ENCODE measurements around the gene CAD.
"Not testable (repeated sequence)": the region's sequence is repeated elsewhere in the genome, so short reads cannot be mapped to it uniquely, and the experiment has no call there.

Gene CAD

GRCh38 chr2:27217173-27218121 lies at the start of gene CAD:
TSS of gene CAD (plus strand) at chr2:27217369. CDS start at chr2:27217552, 183 bp downstream.
- DNase-seq (ENCODE audit: low read depth): peak; percentile 78

GRCh38 chr2:27170581-27171337 lies 46.4 kb upstream of the CAD start:
- DNase-seq (ENCODE audit: low read depth): no peak

DNA sequence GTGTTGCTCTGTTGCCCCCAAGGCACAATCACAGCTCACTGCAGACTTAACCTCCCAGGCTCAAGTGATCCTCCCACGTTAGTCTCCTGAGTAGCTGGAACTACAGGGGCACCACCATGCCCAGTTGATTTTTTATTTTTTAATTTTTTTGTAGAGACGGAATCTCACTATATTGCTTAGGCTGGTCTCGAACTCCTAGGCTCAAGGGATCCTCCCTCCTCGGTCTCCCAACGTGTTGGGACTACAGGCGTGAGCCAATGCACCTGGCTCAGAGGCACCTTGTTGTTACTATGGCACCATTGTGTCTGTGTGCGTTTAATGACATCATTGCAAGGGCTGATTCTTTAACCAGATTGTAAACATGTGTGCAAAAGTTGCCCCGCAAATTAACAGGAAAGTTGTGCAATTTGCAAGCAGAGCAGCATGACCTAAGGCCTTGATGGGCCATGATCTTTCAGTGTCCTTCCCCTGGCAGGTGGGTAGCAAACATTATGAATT lies 45.8 kb upstream of the CAD start:
- peak; percentile 62 for DNase-seq (ENCODE audit: low read depth)

DNA sequence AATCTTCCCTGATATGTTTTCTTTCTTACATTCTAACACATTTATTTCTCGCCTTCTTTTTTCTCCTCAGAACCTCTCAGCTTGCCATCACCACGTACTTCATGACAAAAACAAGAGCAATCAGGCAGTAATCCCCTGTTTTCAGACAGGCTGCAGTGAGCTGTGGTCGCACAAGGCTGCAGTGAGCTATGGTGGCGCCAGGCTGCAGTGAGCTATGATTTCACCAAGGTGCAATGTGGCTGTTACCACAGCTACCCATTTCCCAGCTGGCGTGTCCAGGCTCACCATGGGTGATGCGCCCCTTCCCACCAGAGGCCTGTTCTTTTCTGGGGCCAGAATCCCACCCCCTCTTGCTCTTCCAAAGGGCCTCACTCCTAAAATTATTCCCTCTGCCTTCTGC lies 42.5 kb upstream of the CAD start:
- DNase-seq (ENCODE audit: low read depth): no peak

DNA sequence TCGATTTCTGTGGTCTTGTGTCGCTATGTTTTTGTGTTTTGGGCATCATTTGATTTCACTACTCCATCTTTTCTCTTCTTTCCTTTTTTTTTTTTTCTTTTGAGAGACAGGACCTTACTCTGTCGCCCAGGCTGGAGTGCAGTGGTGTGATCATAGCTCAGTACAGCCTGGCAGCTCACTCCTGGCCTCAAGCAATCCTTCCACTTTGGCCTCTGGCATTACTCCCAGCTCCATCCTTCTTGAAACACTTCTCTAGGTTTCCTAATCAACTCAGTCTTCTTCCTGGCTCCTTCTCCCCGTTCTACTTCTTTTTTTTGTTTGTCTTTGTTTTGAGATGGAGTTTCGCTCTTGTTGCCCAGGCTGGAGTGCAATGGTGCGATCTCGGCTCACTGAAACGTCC lies 41.8 kb upstream of the CAD start:
- DNase-seq (ENCODE audit: low read depth): peak; percentile 83

GRCh38 chr2:27175781-27176180 lies 41.4 kb upstream of the CAD start:
- not testable (repeated sequence) for DNase-seq (ENCODE audit: low read depth)

DNA sequence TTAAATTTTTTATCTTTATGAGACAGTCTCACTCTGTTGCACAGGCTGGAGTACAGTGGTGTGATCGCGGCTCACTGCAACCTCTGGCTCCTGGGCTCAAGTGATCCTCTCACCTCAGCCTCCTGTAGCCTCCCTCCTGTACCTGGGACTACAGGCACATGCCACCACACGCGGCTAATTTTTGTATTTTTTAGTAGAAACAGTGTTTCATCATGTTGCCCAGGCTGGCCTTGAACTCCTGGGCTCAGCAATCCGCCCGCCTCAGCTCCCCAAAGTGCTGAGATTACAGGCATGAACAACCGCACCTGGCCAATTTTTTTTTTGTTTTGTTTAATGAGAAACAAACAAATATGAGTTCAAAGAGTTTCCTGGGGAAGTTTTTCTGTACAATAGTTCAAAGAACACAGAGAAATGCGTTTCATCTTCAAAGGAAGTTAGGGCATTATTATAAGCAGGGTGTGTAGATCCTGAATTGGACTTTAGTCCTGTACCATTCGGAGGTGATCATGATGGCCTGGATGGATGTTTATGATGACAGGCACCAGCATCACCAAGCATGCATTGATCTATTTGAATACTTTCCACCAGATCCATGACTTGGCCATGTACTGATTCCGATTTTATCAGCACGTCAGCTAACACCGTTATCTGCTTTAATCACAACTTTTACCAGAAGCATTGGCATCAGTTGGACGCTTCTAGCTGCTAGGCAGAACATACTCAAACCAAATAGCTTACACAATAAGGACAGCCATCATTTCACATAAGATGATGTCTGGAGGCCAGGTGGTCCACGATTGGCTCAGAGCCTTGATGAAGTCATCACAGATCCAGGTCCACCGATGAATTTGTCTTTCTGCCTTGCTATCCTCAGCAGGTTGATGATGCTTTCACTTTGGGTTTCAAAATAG lies 39.5 kb upstream of the CAD start:
- no peak for DNase-seq (ENCODE audit: low read depth)

- DNase-seq (ENCODE audit: low read depth): no peak
Measured at GRCh38 chr2:27178469-27178868, 38.7 kb upstream of the CAD start.

DNA sequence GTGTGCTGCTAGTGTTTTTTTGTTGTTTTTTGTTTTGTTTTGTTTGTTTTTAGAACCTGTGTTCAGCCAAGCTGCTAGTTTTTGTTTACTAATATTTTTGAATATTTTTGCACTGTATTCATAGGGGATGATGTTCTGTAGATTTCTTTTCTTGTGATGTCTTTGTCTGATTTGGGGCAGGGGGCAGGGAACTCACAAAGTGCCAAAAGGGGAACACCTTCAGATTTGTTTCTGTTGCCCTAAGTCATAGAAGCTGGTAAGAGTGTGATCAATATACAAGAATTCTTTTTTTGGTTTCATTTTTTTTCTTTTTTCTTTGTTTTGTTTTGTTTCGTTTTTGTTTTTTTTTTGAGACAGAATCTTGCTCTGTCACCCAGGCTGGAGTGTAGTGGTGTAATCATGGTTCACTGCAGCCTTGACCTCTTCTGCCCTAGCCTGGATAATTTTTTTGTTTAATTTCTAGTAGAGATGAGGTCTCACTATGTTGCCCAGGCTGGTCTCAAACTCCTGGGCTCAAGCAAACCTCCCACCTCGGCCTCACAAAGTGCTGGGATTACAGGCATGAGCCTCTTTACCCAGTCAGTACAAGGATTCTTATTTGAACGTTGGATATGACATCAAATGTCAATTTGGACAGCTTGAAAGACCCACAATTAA lies 37.7 kb upstream of the CAD start:
- no peak for DNase-seq (ENCODE audit: low read depth)

DNA sequence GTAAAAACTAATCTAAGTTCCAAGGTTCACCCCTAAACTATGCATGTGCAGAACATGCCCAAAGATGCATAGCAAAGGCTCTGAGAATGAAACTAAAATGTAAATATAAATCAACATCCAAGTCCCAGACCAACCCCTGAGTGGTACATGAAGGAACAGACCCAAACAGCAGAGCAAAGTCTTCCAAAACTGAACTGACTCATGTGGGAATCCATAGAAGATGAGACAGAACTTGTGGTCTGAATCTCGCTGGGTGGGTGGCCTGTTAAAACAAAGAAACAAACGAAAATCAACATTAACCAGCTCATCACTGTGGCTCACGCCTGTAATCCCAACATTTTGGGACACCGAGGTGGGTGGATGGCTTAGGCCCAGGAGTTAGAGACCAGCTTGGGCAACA lies 34.8 kb upstream of the CAD start:
- peak; percentile 49 for DNase-seq (ENCODE audit: low read depth)

GRCh38 chr2:27184115-27184514 lies 33.1 kb upstream of the CAD start:
- DNase-seq (ENCODE audit: low read depth): peak; percentile 78

GRCh38 chr2:27185331-27186026 lies 31.7 kb upstream of the CAD start:
- DNase-seq (ENCODE audit: low read depth): peak; percentile 97

DNA sequence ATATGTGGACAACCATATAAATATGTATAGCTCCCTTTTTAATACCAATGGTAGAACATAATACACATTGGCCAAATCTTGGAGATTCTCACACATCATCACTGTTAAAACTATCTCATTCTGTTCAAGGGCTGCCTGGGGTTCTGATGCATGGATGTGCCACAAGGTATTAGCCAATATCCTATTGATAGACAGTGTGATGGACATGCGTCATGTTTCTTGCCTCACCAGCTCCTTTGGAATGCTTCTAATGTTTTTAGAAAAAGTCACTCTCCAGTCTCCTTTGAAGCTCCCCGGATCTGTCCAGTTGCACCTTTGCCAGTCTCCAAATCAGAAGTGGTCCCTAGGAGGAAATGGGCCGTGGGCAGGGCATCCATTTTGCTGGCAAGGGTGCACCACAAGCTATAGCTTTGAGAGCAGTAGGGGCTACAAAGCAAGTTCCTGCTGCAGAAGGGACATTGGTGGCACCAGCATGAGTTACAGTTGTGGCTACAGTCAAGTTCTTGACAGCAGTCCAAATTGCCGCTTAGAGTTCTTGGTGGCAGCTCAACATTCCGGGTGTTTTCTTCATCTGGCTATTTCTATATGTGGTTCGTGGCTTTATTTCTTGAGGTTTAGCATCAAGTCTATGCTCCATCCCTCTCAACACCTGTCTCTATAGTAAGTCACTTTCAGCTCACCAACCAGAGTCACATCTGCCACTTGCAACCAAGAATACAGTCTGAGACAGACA lies 30.4 kb upstream of the CAD start:
- no peak for DNase-seq (ENCODE audit: low read depth)

GRCh38 chr2:27189989-27190388 lies 27.2 kb upstream of the CAD start:
- no peak for DNase-seq (ENCODE audit: low read depth)

DNA sequence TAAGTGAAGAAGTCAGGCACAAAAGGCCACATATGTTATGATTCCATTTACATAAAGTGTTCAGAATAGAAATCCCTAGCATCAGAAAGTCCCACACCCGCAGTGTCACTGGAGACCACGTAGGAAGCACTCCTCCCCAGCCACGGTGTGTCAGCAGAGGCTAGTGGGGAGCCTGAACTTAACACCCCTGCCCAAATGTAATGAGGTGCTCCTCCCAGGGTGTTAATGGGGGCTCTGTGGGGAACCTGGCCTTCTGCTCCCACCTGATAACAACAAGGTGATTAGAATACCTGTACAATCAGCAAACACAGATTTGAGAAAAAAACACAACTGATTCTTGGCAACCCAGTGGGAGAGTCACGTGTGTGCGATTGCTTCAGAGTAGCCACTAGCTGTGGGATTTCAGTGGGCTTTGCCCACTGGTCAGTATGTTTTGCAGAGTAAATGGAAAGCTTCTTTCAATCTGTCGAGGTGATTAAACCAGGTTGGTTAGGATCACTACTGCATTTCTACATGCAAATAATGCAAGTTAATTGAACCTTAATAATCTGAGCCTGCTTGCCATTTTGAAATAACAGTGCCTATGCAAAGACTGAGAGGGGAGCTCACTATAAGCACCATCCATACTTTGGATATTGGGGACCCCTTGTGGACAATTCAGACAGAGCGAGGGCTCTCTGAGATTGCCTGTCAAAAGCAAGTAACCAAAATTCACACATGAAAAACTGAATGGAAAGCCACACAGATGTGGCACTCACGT lies 25.9 kb upstream of the CAD start:
- DNase-seq (ENCODE audit: low read depth): peak; percentile 70

DNA sequence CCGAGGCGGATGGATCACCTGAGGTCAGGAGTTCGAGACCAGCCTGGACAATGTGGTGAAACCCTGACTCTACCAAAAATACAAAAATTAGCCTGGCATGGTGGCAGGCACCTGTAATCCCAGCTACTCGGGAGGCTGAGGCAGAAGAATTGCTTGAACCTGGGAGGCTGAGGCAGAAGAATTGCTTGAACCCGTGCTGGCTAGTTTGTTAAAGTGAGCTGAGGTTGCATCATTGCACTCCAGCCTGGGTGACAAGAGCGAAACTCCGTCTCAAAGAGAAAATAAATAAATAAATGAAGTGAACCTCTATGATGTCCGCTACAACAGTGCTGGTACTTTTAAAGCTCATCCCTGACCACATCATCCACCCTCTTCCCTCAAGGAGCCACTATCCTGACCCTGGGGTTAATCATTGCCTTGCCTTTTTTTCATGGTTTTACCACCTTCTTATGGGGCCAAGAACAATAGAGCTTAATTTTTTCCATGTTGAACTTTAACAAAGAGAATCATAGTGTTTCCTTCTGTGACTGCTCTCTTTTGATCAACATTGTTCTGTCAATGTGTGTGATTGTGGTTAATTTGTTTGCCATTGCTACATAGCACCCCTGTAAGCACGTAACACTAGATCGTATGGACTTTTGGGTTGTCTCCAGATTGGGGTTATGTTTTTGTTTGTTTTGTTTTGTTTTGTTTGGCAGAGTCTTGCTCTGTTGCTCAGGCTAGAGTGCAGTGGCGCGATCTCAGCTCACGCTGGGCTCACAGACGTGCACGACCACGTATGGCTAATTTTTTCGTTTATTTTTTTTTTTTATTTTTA lies 22.4 kb upstream of the CAD start:
- DNase-seq (ENCODE audit: low read depth): peak; percentile 94

GRCh38 chr2:27195799-27196198 lies 21.4 kb upstream of the CAD start:
- not testable (repeated sequence) for DNase-seq (ENCODE audit: low read depth)

DNA sequence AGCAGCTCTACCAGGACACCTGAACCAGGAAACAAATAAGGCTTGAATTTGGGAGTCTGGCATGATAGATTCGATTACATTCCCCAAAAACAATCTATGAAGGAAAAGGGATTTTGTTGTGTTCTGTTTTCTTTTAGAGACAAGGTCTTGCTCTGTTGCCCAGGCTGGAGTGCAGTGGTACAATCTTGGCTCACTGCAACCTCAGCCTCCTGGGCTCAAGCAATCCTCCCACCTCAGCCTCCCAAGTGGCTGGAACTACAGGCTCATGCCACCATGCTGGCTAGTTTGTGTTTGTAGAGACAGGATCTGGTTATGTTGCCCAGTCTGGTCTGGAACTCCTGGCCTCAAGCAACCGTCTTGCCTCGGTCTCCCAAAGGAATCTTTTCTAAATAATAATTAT lies 19.1 kb upstream of the CAD start:
- DNase-seq (ENCODE audit: low read depth): not testable (repeated sequence)

Measured in fibroblast of gingiva (primary cell).